IPS-18c (cell line): ENCODE results near the gene MYH11.

Experiments used
- H3K4me3 ChIP-seq: 2 replicates; pipeline ENCODE4 v1.7.0; 2013; ENCODE audit warnings: low read depth, mild to moderate bottlenecking, low read length, moderate library complexity; ENCODE audit not compliant: insufficient read depth
- H3K9me3 ChIP-seq: one replicate; pipeline ENCODE4 v1.6.1; 2013; ENCODE audit warnings: mild to moderate bottlenecking, low read length, moderate library complexity; ENCODE audit not compliant: control insufficient read depth, insufficient read depth

MYH11 gene

DNA sequence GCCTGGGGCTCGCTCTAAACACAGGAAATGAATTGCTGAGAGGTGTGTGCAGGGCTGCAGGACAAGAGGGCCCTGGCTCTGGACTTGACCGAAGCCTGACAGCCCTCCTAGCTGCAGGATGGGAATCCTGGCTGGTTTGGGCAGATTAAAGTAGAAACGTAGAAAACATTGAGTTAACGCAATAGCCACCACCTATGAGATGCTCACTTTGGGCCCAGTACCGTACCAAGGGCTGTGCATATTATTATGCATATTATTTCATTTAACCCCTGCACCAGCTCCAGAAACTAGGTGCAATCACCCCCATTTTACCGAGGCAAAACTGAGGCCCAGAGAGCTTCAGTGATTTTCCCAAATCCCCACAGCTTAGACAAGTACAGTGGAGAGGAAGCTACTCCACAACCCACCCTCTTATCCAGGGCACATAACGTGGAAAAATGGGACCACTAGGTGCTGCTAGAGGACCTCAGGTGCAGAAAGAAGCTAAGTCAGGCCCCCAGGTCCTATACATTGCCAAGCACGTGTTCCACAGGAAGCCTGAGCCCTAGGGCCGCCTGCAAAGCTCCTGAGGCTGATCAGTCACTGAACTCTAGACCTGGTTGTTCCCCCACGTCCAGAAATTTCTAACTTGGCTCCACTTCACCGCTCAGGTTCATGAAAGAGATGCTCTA lies 79.2 kb downstream of the MYH11 start:
- no peaks in the 10 kb centered on the region for H3K9me3 ChIP-seq
- no peak overlapping the region for H3K4me3 ChIP-seq

GRCh38 chr16:15776572-15776971 lies 80.3 kb downstream of the MYH11 start:
- Histone ChIP-seq H3K9me3 (no peaks in the 10 kb centered on the region), H3K4me3 (no peak overlapping the region)

DNA sequence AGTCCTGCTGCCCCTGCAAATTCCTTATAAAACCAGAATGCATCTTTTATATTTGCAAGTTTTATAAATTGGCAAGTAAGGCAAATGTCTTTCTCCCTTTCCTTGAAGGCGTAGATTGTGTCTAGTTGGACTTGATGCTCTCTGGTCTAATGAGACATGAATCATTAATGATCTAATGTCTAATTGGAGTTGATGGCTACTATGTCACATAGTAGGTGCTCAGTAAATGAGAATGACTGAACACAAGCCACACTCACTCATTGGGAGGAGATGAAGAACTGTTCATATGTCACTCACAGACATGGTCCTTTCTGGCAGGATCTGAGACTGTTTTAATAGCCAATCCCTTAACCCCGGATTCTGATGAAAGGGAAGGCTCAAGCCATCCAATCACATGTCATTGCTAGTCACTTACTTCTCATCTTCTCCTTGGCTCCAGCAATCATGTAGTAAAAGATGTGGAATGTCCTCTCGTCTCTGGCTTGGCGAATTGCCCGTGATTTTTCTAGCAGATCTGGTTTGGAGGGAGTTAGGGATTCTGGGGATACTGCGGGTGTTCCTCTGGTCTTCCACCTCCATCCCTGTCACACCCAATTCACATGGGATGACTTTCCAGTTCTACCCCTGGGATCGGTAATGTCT lies 81.0 kb downstream of the MYH11 start:
- no peak overlapping the region for H3K4me3 ChIP-seq
- H3K9me3 ChIP-seq = no peaks in the 10 kb centered on the region

GRCh38 chr16:15775209-15775608 lies 81.6 kb downstream of the MYH11 start:
- H3K9me3 ChIP-seq = no peaks in the 10 kb centered on the region

DNA sequence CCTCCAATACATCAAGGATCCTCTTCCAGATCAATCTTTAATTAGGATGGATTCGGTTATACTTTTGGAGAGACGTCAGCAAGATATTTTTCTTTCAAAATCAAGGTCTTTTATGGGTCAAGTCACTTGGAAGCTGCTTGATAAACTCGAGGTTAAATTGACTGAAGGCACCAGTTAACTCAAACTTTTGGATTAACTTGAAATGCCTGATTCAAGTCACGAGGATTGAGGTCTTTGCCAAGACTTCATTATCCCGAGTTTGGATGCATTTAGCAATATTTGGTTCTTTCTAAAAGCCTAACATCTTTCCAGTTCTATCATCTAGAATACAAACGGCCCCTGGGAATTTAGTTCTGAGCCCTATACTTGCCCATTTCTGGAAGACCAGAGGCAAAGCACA lies 82.9 kb downstream of the MYH11 start:
- no peak overlapping the region for H3K4me3 ChIP-seq
- no peaks in the 10 kb centered on the region for H3K9me3 ChIP-seq

More at GRCh38 chr16:15775209-15775608, 81.6 kb downstream of the MYH11 start:
- no peak overlapping the region for H3K4me3 ChIP-seq

DNA sequence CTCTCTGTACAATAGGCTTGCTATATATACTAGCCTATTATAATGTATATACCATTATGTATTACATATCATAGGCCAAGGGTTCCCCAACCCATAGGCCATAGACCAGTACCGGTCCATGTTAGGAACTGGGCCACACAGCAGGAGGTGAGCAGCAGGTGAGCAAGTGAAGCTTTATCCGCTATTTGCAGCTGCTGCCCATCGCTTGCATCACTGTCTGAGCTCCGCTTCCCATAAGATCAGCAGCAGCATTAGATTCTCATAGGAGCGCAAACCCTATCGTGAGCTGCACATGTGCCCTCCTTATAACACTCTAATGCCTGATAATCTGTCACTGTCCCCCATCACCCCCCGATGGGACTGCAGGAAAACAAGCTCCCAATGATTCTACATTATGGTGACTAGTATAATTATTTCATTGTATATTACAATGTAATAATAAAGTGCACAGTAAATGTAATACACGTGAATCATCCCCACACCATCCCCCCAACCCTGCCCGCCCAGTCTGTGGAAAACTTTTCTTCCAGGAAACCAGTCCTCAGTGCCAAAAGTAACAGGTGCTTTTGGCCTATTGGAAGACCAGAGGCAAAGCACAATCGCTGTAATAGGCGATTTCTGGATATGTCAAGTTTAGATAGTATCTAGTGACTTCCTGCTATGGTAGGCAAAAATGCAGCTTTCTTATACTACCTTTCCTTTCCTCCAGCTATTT lies 84.1 kb downstream of the MYH11 start:
- H3K9me3 ChIP-seq = no peaks in the 10 kb centered on the region

GRCh38 chr16:15771694-15772093 lies 85.1 kb downstream of the MYH11 start:
- Histone ChIP-seq H3K4me3 (no peak overlapping the region), H3K9me3 (no peaks in the 10 kb centered on the region)

More for the DNA sequence above, 84.1 kb downstream of the MYH11 start:
- no peak overlapping the region for H3K4me3 ChIP-seq

DNA sequence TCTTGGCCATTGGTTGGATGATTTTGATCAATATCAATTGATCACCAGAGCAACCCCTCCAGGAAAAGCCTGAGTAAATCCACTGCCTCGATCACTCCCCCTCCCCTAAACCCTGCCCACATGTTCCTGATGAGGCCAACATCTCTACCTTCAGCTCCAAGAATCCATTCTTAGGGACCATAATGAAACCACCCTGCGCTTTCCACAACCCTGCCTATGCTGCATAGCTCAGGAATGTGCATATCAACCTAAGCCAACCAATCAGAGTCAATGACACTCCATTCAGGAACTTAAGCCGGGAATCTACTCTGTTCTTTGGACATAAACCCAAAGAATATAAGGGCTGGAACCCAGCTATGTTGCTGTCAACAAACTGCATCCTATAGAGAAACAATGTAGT lies 86.3 kb downstream of the MYH11 start:
- no peaks in the 10 kb centered on the region for H3K9me3 ChIP-seq
- no peak overlapping the region for H3K4me3 ChIP-seq

DNA sequence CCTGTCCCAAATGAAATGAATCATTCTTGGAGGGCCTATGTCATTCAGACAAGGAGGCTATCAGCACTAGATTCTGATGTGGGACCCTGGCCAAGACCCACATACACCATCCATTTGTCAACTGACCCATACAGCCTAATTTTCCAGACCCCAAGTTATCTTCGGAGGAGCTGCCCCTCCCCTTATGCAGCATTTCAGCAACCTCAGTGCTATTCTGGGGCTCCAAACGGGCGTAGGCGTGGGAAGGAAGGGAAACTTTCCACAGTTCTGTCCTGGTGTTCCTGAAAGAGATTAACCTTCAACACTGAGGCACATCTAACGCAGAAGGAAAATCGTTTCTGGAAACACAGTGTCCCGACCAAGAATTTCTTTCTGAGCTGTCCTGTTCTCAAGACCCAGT lies 86.7 kb downstream of the MYH11 start:
- no peaks in the 10 kb centered on the region for H3K9me3 ChIP-seq
- no peak overlapping the region for H3K4me3 ChIP-seq

- H3K4me3 ChIP-seq = no peak overlapping the region
These were observed 87.6 kb downstream of the MYH11 start for GRCh38 chr16:15769239-15769638.

DNA sequence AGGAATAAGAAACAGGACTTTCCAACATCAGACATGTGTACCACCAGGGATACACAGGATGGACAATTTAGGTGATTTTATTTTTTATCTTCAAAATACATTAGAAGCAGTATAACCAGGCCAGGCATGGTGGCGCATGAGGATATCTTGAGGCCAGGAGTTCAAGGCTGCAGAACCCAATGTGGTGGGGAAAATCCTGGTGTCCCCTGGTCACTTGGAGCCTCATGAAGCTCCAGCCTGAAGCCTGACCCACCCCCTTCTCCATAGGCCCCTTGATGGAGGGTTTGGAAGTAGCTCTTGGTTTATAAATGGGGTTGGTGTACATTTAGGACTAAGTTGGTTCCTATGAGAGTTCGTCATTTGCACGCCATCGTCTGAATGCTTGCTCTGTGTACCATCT lies 88.6 kb downstream of the MYH11 start:
- Histone ChIP-seq H3K4me3 (no peak overlapping the region), H3K9me3 (no peaks in the 10 kb centered on the region)

More at GRCh38 chr16:15769239-15769638, 87.6 kb downstream of the MYH11 start:
- H3K9me3 ChIP-seq = no peaks in the 10 kb centered on the region

DNA sequence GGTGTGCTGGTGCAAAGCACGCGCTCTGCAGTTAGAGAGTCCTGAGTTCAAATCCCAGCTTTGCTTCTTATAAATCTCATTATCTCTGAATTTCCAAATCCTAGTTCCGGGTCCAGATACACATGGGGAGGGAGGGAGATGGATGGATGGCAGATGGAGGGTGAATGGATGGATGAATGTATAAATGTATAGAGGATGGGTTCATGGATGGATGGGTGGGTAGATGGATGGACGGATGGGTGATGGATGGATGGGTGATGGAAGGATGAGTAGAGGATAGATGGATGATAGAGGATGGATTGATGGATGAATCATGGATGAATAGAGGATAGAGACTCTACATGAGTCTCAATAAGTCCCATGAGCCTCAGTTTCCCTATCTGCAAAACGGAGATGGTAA lies 89.9 kb downstream of the MYH11 start:
- H3K4me3 ChIP-seq = no peak overlapping the region

DNA sequence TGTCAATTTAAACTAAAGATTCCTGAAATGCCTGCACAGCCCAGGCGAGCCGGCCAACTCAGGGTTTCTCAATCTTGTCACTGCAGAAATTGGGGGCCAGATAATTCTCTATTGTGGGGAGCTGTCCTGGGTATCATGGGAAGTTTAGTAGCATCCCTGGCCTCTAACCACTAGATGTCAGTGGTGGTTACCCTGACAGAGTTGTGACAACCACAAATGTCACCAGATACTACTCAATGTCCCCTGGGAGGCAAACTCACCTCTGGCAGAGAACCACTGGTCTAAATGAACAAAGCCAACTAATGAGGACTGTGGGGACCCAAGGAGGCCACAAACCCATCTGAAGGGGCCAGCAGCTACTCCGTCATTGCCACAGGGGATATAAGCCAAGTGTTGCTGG lies 90.9 kb downstream of the MYH11 start:
- no peak overlapping the region for H3K4me3 ChIP-seq

More for the DNA sequence above, 89.9 kb downstream of the MYH11 start:
- H3K9me3 ChIP-seq = no peaks in the 10 kb centered on the region

GRCh38 chr16:15765116-15765515 lies 91.7 kb downstream of the MYH11 start:
- Histone ChIP-seq H3K9me3 (no peaks in the 10 kb centered on the region), H3K4me3 (no peak overlapping the region)

More for the DNA sequence above, 90.9 kb downstream of the MYH11 start:
- H3K9me3 ChIP-seq = no peaks in the 10 kb centered on the region

GRCh38 chr16:15764112-15764511 lies 92.7 kb downstream of the MYH11 start:
- no peaks in the 10 kb centered on the region for H3K9me3 ChIP-seq
- no peak overlapping the region for H3K4me3 ChIP-seq

GRCh38 chr16:15760129-15760528 lies 96.7 kb downstream of the MYH11 start:
- no peaks in the 10 kb centered on the region for H3K9me3 ChIP-seq
- no peak overlapping the region for H3K4me3 ChIP-seq

- Histone ChIP-seq H3K4me3 (no peak overlapping the region), H3K9me3 (no peaks in the 10 kb centered on the region)
These were observed 97.8 kb downstream of the MYH11 start for GRCh38 chr16:15759070-15759469.

- H3K9me3 ChIP-seq = peaks cover 2% of the 10 kb centered on the region
- H3K4me3 ChIP-seq = no peak overlapping the region
These were observed 99.1 kb downstream of the MYH11 start for GRCh38 chr16:15757630-15758251.
